GM18498 (cell line): ENCODE results near the gene TAF4.

Experiments
- ATAC-seq: cut with Tn5 transposase; IDR thresholded peaks from one replicate; pipeline ENCODE4 v1.9.1; 2021; ENCODE audit warnings: mild to moderate bottlenecking, moderate library complexity; ENCODE audit not compliant: unreplicated experiment

TAF4 gene

GRCh38 chr20:61968036-61968810, 97.5 kb downstream of the TAF4 start:
- ATAC-seq, result no peak

GRCh38 chr20:61967300-61967699, 98.4 kb downstream of the TAF4 start:
- no peak for ATAC-seq

- no peak for ATAC-seq
Measured at GRCh38 chr20:61966492-61967244, 99.0 kb downstream of the TAF4 start.

GRCh38 chr20:61965606-61966491, 99.8 kb downstream of the TAF4 start:
- no peak for ATAC-seq

- no peak for ATAC-seq
Measured at GRCh38 chr20:61964675-61965605, 100.7 kb downstream of the TAF4 start.

GRCh38 chr20:61963885-61964674, 101.6 kb downstream of the TAF4 start:
- ATAC-seq, result no peak

GRCh38 chr20:61963149-61963548, 102.5 kb downstream of the TAF4 start:
- no peak for ATAC-seq

GRCh38 chr20:61960836-61961235, 104.8 kb downstream of the TAF4 start:
- ATAC-seq, result no peak

- no peak for ATAC-seq
Measured at GRCh38 chr20:61958773-61959700, 106.6 kb downstream of the TAF4 start.

- ATAC-seq, result no peak
Measured at GRCh38 chr20:61957961-61958715, 107.5 kb downstream of the TAF4 start.

- no peak for ATAC-seq
Measured at GRCh38 chr20:61956396-61957342, 109.0 kb downstream of the TAF4 start.

GRCh38 chr20:61955668-61956395, 109.8 kb downstream of the TAF4 start:
- no peak for ATAC-seq

GRCh38 chr20:61954276-61955021, 111.2 kb downstream of the TAF4 start:
- ATAC-seq, result no peak

- ATAC-seq, result no peak
Measured at GRCh38 chr20:61953037-61954021, 112.4 kb downstream of the TAF4 start.
